Small intestine (tissue), 7 donors: ENCODE data around the gene ZNF277. TPM values are rescaled to one million over a fixed set of nuclear protein-coding genes. Genes with fewer than 3 reads are reported as not detected.

Experiments
- DNase-seq, 2 donors: peaks; one replicate each; pipeline versions ENCODE4 v3.0.0 to v3.0.0-alpha.2; 2013
- FAIRE-seq: peaks from 2 replicates; lab custom pipeline; 2012; peaks lifted over from hg19 to GRCh38; lab: Jason Lieb, UNC
- H3K27ac ChIP-seq, 3 donors: one replicate each; pipeline ENCODE4 v1.5.1; 2013; ENCODE audit warnings: low read length in 2 of 3, mild to moderate bottlenecking in 2 of 3, control low read depth in 1 of 3, inconsistent platforms in 1 of 3, low read depth in 1 of 3, moderate library complexity in 1 of 3
- H3K27me3 ChIP-seq, 3 donors: one replicate each; pipeline ENCODE4 v1.6.1; 2013; ENCODE audit warnings: low read length in 3 of 3, inconsistent platforms in 1 of 3; ENCODE audit not compliant: control insufficient read depth in 3 of 3, insufficient read depth in 3 of 3
- H3K36me3 ChIP-seq, 3 donors: one replicate each; pipeline ENCODE4 v1.6.1; 2013; ENCODE audit warnings: low read length in 3 of 3, inconsistent platforms in 1 of 3, low read depth in 1 of 3, mild to moderate bottlenecking in 1 of 3, moderate library complexity in 1 of 3; ENCODE audit not compliant: control insufficient read depth in 3 of 3, insufficient read depth in 2 of 3
- H3K4me1 ChIP-seq, 3 donors: one replicate each; pipeline ENCODE4 v1.6.1; 2013; ENCODE audit warnings: low read length in 2 of 3, inconsistent platforms in 1 of 3, low read depth in 1 of 3, mild to moderate bottlenecking in 1 of 3, moderate library complexity in 1 of 3; ENCODE audit not compliant: control insufficient read depth in 3 of 3, insufficient read depth in 2 of 3
- H3K4me3 ChIP-seq, 3 donors: one replicate each; pipeline ENCODE4 v1.5.1; 2013; ENCODE audit warnings: low read length in 3 of 3, control low read depth in 1 of 3, inconsistent platforms in 1 of 3, low read depth in 1 of 3, mild to moderate bottlenecking in 1 of 3, moderate library complexity in 1 of 3
- H3K9me3 ChIP-seq, 2 donors: one replicate each; pipeline ENCODE4 v1.6.1; 2013; ENCODE audit warnings: low read depth in 1 of 2, low read length in 1 of 2; ENCODE audit not compliant: control insufficient read depth in 2 of 2, insufficient read depth in 1 of 2
- WGBS, 3 donors: extraction: QIAGEN DNeasy Blood & Tissue Kit; methylation state at CpG; one replicate each; pipeline ENCODE4 v1.1.7; 2013; 5-methylcytosine and 5-hydroxymethylcytosine counted together
- polyA plus RNA-seq, 4 donors: library from polyadenylated mRNA; stranded (reverse) in 3 of 4; unstranded in 1 of 4; fragments of 200-250 nt in 3 of 4; fragments of 120-200 nt in 1 of 4; gene quantifications; one replicate each; pipeline versions ENCODE4 v1.2.1 to v1.2.3, GENCODE V29; 2013
- donor health status: healthy with polysubstance abuse.
- donor health status: control.
- donor health status: control.
- donor health status: Bipolar disorder and iron deficiency.
- donor health status: healthy.

Gene ZNF277
- polyA plus RNA-seq, 4 donors, result 15.8 to 27.2 (median 24.9) TPM

DNA sequence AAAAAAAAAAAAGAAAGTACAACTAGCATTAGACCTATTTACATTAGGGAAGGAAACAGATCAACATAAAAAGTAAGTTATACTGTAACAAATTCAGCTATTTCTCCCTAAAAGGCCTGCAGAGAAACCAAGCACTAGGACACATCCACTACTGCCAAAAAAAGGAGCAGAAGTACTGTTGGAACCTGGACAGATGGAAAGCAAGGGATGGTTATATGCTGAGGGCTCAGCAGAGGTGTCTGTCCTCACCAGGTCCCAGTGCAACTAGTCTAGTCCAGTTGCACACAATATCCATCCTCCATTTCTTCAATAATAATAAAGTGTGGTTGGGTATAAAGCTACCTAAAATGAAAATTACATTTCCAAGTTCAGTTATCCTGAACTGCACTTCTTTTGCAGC is 140.6 kb downstream of the ZNF277 start:
- FAIRE-seq (no peak), DNase-seq (no peak)
- Histone ChIP-seq H3K27me3 (no peaks in the 10 kb centered on the region), H3K4me1 (no peaks in the 10 kb centered on the region), H3K4me3 (no peak overlapping the region), H3K36me3 (peaks cover 2 to 7% (median 4%) of the 10 kb centered on the region in 3 donors), H3K27ac (no peak overlapping the region), H3K9me3 (no peaks in the 10 kb centered on the region)

DNA sequence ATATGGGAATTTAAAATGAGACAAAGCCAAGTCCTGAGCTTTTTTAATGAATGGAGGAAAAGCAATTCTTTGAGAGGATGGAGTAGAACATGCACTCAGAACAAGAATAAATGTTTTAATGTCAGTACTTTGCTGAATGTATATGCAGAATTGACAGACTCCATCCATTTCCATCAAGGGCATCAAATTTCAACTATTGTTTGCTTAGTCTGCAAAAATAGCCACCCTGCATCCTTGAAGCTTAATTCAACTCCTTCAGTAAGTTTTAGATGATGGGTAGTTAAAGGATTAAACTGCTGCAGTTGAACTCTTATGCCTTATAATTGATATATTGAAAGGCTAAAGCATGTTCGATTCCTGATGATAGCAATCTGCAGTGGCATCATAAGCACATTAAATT is 144.1 kb downstream of the ZNF277 start:
- Histone ChIP-seq H3K9me3 (no peaks in the 10 kb centered on the region), H3K27me3 (no peaks in the 10 kb centered on the region), H3K4me1 (no peaks in the 10 kb centered on the region), H3K27ac (no peak overlapping the region), H3K4me3 (no peak overlapping the region), H3K36me3 (no peaks in the 10 kb centered on the region)
- DNase-seq, result no peak
- 87 to 100% (median 93%) methylated on average over 1 of the region's 1 CpG for WGBS, 3 donors
- no peak for FAIRE-seq

DNA sequence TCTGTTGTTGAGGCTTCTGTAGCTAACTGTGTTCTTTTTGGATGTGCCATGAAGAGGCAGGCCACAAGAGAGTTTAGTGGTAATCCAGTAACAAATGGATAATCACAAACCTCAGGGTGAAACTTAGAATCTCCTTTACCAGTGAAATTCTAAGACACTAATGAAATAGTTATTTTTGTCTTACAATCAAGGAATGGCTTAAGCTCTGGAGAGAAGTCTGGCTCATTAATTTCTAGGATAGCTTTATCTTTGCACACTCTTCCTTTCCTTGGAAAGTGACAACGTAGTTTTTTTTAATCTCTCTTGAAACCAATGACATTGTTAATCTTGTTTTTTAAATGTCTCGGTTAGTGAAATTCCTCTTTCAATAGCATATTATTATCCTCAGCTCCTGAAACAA is 150.1 kb downstream of the ZNF277 start:
- Histone ChIP-seq H3K36me3 (no peaks in the 10 kb centered on the region), H3K27me3 (no peaks in the 10 kb centered on the region), H3K4me1 (no peaks in the 10 kb centered on the region), H3K4me3 (no peak overlapping the region), H3K27ac (no peak overlapping the region), H3K9me3 (no peaks in the 10 kb centered on the region)
- WGBS, 3 donors, result 78 to 84% (median 83%) methylated on average over 2 of the region's 2 CpGs
- DNase-seq, result no peak
- no peak for FAIRE-seq

DNA sequence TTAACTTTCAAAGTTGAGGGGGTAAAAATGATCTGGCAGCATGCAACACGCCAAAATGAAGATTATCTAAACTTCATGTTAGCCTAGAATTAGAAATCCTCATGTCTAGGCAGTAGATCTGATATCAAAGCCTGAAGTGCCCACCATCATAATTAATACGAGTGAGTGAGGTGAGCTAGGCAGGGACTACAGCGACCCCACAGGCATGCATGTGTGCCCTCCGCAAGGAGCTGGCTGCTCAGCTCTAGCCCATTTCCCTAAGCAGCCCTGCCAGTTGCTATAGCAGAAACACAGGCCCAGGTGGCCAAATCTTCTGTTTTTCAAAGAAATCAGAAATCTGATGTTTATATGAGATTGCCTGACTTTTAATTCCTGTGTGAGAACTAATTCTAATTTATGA is 150.6 kb downstream of the ZNF277 start:
- Histone ChIP-seq H3K27ac (no peak overlapping the region), H3K27me3 (no peaks in the 10 kb centered on the region), H3K4me1 (no peaks in the 10 kb centered on the region), H3K36me3 (no peaks in the 10 kb centered on the region), H3K9me3 (no peaks in the 10 kb centered on the region), H3K4me3 (no peak overlapping the region)
- DNase-seq (no peak), FAIRE-seq (no peak)
- WGBS, 3 donors, result 69 to 76% (median 71%) methylated on average over 4 of the region's 4 CpGs

DNA sequence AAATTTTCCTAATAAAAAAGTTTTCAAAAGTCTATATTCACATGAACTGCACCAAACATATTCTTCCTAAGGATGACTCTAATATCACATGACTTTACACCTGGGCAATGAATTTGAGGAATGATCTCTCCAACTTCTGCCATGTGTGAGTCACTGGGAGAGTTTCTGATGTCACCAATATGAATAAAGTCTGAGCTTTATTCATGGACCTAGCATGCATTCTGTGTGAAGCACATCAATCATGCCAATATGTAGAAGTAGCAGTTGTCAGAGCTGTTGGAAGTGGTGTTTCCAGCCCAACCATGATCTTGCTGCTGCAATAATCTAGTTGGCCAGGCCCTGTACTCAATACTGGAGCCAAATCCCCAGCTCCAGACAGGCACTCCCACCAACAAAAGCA is 152.0 kb downstream of the ZNF277 start:
- DNase-seq (no peak), FAIRE-seq (no peak)
- Histone ChIP-seq H3K27ac (no peak overlapping the region), H3K27me3 (no peaks in the 10 kb centered on the region), H3K4me1 (no peaks in the 10 kb centered on the region), H3K36me3 (no peaks in the 10 kb centered on the region), H3K9me3 (no peaks in the 10 kb centered on the region), H3K4me3 (no peak overlapping the region)

DNA sequence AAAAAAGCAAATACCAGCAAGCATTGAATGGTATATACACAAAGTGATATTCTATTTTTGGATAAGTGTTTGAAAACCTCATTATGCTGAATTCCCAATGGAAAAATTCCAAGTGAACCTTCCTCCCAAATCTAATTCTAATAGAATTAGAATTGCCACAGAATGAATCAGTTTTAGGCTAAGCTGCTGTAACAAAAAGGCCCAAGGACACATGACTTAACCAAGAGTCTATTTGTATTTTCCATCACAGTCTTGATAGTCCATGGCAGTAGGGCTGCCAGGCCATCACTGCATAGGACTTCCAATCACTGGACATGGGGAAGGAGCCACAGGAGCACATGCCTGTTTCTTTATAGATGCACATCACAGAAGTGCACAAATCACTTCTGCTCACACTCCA is 152.6 kb downstream of the ZNF277 start:
- Histone ChIP-seq H3K4me3 (no peak overlapping the region), H3K27me3 (no peaks in the 10 kb centered on the region), H3K9me3 (no peaks in the 10 kb centered on the region), H3K27ac (no peak overlapping the region), H3K36me3 (no peaks in the 10 kb centered on the region), H3K4me1 (no peaks in the 10 kb centered on the region)
- DNase-seq, result no peak
- no peak for FAIRE-seq

DNA sequence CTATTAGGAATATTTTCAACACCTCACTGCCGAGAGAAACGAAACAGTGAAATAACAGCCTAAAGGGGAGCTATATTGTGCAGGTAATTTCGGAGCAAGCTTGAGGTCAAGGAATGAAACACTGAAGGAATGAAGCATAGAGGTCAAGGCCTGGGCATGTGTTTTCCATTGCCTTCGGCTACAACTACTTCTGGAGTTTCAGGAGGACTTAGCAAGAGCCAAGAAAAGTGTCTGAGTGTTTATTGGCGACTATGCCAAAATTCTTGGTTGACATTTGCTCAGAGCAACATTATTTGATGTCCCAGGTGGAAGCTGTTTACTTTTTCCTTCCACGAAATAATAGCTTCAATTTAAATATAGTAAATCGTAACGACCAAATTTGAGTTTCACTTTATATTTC is 154.2 kb downstream of the ZNF277 start:
- H3K4me1 ChIP-seq, result no peaks in the 10 kb centered on the region
- no peaks in the 10 kb centered on the region for H3K27me3 ChIP-seq
- no peaks in the 10 kb centered on the region for H3K9me3 ChIP-seq
- 84 to 86% (median 86%) methylated on average over 8 of the region's 8 CpGs for WGBS, 3 donors
- FAIRE-seq, result no peak
- no peak overlapping the region for H3K4me3 ChIP-seq
- no peak overlapping the region for H3K27ac ChIP-seq
- no peak for DNase-seq
- H3K36me3 ChIP-seq, result no peaks in the 10 kb centered on the region

DNA sequence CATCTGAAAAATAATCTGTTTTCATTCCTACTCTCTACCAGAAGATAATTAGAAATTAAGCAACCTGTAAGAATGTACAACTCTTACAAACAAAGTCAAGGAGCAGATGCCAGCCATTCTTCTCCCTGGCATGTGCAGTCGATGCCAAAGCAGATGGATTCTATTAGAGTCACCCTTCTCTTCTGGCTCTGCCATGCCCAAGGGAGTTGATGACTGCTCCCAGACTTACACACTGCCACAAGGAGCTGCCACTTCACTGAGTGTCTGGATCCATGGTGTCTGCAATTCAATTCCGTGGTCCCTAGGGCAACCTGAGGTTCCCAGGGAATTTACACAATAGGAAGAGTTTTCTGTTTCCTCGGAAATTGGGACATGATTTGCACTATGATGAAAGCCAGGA is 154.7 kb downstream of the ZNF277 start:
- no peak overlapping the region for H3K4me3 ChIP-seq
- no peaks in the 10 kb centered on the region for H3K27me3 ChIP-seq
- no peak for DNase-seq
- no peaks in the 10 kb centered on the region for H3K9me3 ChIP-seq
- H3K36me3 ChIP-seq, result no peaks in the 10 kb centered on the region
- 74 to 93% (median 82%) methylated on average over 3 of the region's 3 CpGs for WGBS, 3 donors
- no peaks in the 10 kb centered on the region for H3K4me1 ChIP-seq
- FAIRE-seq, result no peak
- no peak overlapping the region for H3K27ac ChIP-seq

DNA sequence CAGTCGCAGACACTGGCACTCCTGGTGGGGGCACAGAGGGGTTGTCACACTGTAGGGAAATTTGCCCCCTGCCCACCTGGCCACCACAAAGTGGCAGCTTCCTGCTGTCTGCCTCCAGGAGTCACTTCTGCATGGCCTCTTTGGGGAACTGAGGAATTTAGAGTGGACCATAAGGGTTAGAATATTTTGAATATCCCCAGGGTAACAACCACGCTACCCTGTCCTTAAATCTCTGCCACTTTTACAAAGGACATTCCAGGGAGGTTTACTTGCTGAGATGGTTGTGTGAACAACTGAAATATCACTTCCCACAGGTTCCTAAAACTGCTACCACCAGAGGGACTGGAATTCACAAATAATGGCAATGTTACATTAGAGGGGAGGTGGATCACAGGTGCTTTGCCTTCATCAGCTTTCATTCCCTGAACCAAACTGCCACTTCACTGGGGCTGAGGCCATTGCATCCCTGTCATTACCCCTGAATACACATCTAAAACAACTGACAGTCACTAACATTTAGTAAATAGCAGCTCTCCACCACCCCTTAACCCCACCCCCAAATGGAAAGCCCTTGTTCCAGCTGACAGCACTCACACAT is 155.7 kb downstream of the ZNF277 start:
- no peak overlapping the region for H3K27ac ChIP-seq
- H3K4me3 ChIP-seq, result no peak overlapping the region
- H3K36me3 ChIP-seq, result no peaks in the 10 kb centered on the region
- no peaks in the 10 kb centered on the region for H3K9me3 ChIP-seq
- FAIRE-seq (no peak), DNase-seq (no peak)
- no peaks in the 10 kb centered on the region for H3K4me1 ChIP-seq
- no peaks in the 10 kb centered on the region for H3K27me3 ChIP-seq
- 87 to 94% (median 92%) methylated on average over 2 of the region's 2 CpGs for WGBS, 3 donors
